NCI-H1105 (cell line): ENCODE measurements around the gene PRKCH.

Experiments used
- DNase-seq: peaks from one replicate; lab custom pipeline; 2025; lab: John Stamatoyannopoulos, UW

Gene PRKCH

DNA sequence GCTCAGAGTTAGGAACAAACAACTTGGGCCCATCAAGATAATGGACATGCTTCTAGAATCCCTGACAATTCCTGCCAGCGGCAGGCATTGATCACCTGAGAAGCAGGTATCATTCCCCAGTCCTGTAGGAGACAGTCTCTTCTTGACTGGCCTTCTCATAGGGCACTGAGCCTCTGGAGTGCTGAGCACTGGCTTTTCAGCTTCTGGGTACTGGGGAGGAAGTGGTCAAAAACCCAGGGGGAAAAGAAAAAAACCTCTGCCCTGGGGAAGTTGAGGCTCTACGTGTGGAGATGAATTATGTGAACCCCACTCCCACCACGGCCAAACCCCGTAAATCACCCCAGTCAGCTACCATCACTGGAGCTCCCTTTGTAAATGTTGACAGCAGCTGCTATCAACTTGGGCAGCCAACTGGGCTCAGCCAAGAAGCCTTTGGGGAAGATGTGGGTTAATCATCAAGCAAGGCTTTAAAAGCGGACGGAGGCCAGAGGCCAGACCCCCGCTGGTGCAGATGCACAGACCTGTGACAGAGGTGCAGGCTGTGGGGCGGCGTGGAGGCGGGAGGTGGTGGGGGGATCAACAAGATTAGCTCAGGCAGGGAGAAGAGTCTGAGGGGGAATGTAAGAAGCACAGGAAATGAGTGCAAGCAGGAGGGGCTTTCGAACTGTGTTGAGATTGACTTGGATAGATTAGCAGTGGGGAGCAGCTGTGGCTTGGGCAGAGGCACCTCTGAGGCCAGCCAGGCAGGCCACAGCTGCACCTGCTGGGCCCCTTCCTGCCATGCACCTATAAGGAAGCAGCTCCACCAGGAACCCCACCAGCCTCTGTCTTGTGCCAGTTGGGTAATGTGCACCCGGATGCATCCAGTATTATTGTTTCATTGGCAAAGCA lies 268.6 kb downstream of the PRKCH start:
- DNase-seq = no peak

DNA sequence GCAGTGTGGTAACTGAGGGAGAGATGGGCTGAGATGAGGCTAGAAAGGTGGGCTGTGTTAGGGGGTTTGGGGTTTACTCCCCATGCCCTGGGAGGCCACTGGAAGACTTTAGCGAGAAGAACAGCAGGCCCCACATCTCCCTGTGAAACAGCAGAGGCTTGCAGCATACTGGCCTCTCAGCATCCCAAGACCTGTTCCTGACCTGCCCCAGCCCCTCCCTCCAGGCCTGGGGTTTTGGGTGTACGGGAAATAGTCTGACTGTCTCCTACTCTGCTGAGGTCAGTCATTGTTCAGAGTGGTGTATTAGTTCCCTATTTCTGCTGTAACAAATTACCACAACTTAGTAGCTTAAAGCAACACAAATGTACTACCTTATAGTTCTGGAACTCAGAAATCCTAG lies 270.5 kb downstream of the PRKCH start:
- no peak for DNase-seq

GRCh38 chr14:61593330-61593729 lies 272.0 kb downstream of the PRKCH start:
- DNase-seq = no peak

- no peak for DNase-seq
Observed at GRCh38 chr14:61596990-61597389, 275.6 kb downstream of the PRKCH start.

- DNase-seq = no peak
Observed at GRCh38 chr14:61598980-61599379, 277.6 kb downstream of the PRKCH start.

DNA sequence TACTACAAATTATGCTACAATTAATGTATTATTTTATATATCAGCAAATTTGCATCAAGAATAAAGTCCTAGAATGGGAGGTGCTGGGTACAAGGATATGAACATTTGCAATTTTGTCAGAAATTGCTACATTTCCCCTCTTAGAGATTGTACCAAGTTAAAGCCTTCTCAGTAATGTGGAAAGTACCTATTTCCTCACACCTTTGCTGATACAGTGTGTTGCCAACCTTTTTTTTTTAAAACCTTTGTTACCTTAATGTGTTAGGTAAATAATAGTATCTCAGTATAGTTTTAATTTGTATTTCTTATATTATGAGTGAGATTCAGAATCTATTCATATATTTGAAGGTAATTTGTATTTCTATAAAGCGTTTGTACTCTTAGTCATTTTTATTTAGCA lies 278.6 kb downstream of the PRKCH start:
- DNase-seq = no peak
